NT2/D1 (cell line): ENCODE data around the gene GPRIN1.

Experiments used
- DNase-seq: peaks from one replicate; pipeline ENCODE4 v3.0.0-alpha.2; 2011; ENCODE audit warnings: low read depth, low spot score
- H3K27me3 ChIP-seq: 2 replicates; pipeline ENCODE4 v1.6.0; 2011; ENCODE audit warnings: mild to moderate bottlenecking; ENCODE audit not compliant: insufficient read length, insufficient read depth
- H3K36me3 ChIP-seq: 2 replicates; pipeline ENCODE4 v1.6.1; 2011; ENCODE audit warnings: mild to moderate bottlenecking, low read length, mixed read lengths; ENCODE audit not compliant: insufficient read depth, insufficient read length
- H3K4me1 ChIP-seq: 2 replicates; pipeline ENCODE4 v1.5.1; 2011; ENCODE audit not compliant: insufficient read depth, insufficient read length
- H3K4me3 ChIP-seq: 2 replicates; pipeline ENCODE4 v1.5.1; 2011; ENCODE audit warnings: low read depth; ENCODE audit not compliant: insufficient read length
- H3K9ac ChIP-seq: 2 replicates; pipeline ENCODE4 v1.6.0; 2011; ENCODE audit warnings: low read depth; ENCODE audit not compliant: insufficient read length
- H3K9me3 ChIP-seq: 2 replicates; pipeline ENCODE4 v1.5.1; 2011; ENCODE audit warnings: mild to moderate bottlenecking, low read length; ENCODE audit not compliant: insufficient read depth
- SUZ12 ChIP-seq: IDR thresholded peaks from 2 replicates; pipeline ENCODE4 v1.6.1; 2011; ENCODE audit not compliant: insufficient read length, insufficient read depth; ENCODE audit errors: extremely low read depth
- YY1 ChIP-seq: IDR thresholded peaks from 2 replicates; pipeline ENCODE4 v1.6.1; 2011; ENCODE audit not compliant: insufficient read length, insufficient read depth
- ZNF274 ChIP-seq: IDR thresholded peaks from 2 replicates; pipeline ENCODE4 v1.6.1; 2011; ENCODE audit warnings: mild to moderate bottlenecking, low read depth, low read length

Gene GPRIN1

DNA sequence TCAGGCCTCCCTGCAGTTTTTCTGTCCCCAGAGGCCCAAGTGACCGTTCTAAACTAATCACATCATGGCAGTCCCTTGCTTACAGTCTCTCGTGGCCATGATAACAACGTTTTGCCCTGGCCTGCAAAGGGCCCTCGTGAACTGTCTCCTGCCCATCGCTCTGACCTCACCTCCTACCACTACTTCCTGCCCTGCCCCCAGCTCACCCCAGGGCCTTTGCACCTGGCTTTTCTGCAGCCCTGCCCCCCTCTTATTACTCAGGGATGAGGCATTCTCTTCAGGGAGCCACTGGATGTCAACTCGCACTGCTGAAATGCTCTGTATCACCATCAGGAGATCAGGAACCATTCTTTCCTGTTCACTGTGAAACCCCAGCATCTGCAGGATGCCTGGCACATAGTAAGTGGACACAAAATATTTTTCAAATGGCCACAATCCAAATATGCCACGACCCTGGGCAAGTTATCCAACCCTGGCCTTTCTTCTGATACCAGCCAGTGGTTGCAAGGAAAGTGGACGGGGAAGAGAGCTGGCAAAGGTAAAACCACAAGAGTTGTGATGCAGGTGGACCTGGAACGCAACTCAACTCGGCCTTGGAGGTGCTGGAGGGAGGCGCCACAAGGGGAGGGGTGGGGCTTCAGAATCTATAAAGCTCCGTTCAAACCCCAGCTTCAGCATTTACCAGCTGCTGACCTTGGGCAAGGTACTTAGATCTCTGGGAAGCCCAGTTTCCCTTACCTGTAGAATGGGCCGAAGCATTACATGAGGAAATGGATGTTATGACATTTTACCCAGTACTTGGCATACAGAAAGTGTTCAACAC lies 18.7 kb upstream of the GPRIN1 start:
- Histone ChIP-seq H3K27me3 (peaks cover 39% of the 10 kb centered on the region), H3K4me3 (no peak overlapping the region), H3K4me1 (peaks cover 8% of the 10 kb centered on the region), H3K9me3 (no peaks in the 10 kb centered on the region), H3K36me3 (no peaks in the 10 kb centered on the region), H3K9ac (no peak overlapping the region)
- no peak for DNase-seq
- no peak for TF ChIP-seq YY1
- no peak for TF ChIP-seq ZNF274
- TF ChIP-seq SUZ12, result no peak

DNA sequence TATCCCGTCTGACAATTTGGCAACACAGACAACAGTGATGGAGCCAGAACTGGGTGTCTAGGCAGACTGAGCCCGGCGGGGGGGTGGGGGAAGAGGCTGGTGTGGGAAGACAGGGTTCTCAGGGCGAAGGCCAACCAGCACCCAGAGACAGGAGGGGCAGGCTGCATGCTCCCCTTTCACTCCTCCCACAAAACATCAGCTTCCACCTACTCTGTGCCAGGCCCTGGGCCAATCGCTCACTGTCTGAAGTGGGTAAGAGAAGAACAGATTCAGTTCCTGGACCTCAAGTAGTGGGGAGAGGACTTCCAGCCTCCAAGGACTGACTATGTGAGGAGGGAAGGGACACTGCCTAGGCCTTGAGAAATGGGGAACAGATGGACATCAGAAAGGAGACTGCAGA lies 17.6 kb upstream of the GPRIN1 start:
- Histone ChIP-seq H3K9ac (peak overlapping the region; percentile 10), H3K4me1 (peaks cover 8% of the 10 kb centered on the region), H3K4me3 (no peak overlapping the region), H3K27me3 (peaks cover 39% of the 10 kb centered on the region), H3K9me3 (no peaks in the 10 kb centered on the region), H3K36me3 (no peaks in the 10 kb centered on the region)
- DNase-seq, result no peak
- TF ChIP-seq SUZ12 (no peak), ZNF274 (no peak), YY1 (no peak)

DNA sequence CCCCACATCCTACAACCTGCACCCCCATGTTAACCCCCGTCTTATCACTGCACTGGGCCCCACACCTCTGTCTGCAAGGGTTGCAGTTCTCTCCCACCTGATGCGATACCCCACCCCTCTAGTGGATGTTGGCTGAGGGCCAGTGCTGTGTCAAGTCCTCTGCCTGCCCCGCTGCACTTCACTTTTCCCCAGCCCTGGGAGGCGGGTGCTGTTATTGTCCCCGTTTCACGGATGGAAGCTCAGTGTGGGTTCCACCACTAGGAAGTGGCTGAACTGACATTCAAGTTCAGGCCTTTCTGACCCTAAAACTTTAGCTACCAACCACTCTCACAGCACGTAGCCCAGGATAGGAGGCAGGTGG lies 16.9 kb upstream of the GPRIN1 start:
- no peak for DNase-seq
- Histone ChIP-seq H3K27me3 (peaks cover 38% of the 10 kb centered on the region), H3K4me1 (peaks cover 8% of the 10 kb centered on the region), H3K4me3 (no peak overlapping the region), H3K9ac (no peak overlapping the region), H3K9me3 (no peaks in the 10 kb centered on the region), H3K36me3 (no peaks in the 10 kb centered on the region)
- TF ChIP-seq ZNF274 (no peak), YY1 (no peak), SUZ12 (no peak)

DNA sequence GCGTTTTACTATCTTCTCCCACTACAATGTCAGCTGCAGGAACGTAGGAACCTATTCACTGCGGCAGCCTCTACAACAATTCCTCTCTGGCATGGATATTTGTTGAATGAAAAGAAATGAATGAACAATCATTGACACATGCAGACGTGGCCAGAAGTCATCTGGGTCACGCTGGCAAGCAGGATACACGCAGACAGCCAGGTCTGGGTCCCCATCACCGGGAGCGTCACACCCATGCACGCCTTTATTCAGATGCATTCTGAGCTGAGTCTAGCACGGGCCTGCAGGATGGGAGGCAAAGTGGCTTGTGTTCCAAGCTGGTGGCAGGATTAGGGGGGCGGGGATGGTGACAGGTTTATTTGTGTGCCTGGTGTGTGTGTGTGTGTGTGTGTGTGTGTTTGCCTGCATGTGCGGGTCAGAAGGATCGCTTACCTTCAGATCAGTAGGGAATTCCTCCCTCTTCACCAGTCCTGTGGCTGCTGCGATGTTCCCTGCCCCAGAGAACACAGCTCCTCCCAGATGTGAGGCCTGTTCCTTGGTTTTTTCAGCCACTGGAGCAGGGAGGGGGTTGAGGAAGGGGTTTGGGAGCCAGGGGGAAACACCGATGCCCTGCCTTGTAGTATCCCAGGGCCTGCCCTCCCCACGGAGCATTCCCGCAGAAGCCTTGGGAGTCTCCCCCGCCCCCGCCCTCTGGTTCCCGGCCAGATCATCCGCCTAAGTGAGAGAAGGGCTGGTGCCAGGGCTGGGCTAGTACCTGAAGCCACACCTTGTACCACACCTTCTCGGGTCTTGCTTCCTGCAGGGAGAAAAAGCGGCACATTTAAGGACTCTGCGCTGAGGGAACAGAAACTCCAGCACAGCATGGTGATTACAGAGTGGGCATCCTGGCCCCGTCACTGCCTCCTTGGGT lies 16.3 kb upstream of the GPRIN1 start:
- Histone ChIP-seq H3K36me3 (no peaks in the 10 kb centered on the region), H3K9ac (no peak overlapping the region), H3K9me3 (no peaks in the 10 kb centered on the region), H3K4me3 (no peak overlapping the region), H3K4me1 (peaks cover 8% of the 10 kb centered on the region), H3K27me3 (peaks cover 35% of the 10 kb centered on the region)
- DNase-seq, result no peak
- TF ChIP-seq YY1, result no peak
- TF ChIP-seq ZNF274, result no peak
- no peak for TF ChIP-seq SUZ12

DNA sequence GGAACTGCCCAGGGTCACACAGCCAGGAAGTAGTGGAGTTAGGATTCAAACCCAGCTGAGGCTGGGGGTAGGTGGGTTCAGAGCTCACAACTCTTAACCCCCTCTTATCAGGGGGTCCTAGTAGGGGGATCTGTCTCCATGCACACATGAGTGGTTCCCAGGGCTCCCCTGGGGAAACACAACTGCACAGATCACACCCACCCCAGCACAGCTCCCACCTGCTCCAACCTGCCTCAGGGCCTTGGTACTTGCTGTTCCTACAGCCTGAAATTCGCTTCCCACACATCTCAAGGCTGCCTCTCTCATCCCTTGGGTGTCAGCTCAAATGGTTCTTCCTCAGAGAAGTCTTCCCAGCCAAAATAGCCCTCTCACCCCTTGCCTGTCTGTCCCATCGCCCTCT lies 15.6 kb upstream of the GPRIN1 start:
- DNase-seq, result no peak
- Histone ChIP-seq H3K4me1 (peaks cover 12% of the 10 kb centered on the region), H3K9ac (no peak overlapping the region), H3K27me3 (peaks cover 35% of the 10 kb centered on the region), H3K4me3 (no peak overlapping the region), H3K9me3 (no peaks in the 10 kb centered on the region), H3K36me3 (no peaks in the 10 kb centered on the region)
- TF ChIP-seq ZNF274, result no peak
- TF ChIP-seq SUZ12, result no peak
- no peak for TF ChIP-seq YY1

DNA sequence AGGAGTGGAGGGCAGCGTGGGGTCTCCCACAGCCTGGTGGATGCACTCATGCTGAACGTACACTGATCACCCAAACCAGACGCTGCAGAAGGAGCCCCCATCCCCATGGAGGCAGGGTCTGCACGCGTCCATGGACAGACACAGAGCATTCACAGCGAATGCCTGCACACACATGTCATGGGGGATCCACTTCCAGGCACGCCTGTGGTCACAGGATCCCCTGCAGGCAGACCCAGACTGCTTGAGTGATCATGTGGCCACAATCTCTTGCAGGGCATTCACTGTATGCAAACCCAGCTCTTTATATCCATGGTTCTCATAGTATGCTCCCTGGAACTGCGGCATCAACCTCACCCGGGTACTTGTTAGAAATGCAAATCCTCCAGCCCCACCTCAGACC lies 15.0 kb upstream of the GPRIN1 start:
- Histone ChIP-seq H3K9me3 (no peaks in the 10 kb centered on the region), H3K4me3 (no peak overlapping the region), H3K36me3 (no peaks in the 10 kb centered on the region), H3K27me3 (peaks cover 37% of the 10 kb centered on the region), H3K9ac (no peak overlapping the region), H3K4me1 (peaks cover 12% of the 10 kb centered on the region)
- TF ChIP-seq ZNF274 (no peak), SUZ12 (no peak), YY1 (no peak)
- DNase-seq, result no peak

DNA sequence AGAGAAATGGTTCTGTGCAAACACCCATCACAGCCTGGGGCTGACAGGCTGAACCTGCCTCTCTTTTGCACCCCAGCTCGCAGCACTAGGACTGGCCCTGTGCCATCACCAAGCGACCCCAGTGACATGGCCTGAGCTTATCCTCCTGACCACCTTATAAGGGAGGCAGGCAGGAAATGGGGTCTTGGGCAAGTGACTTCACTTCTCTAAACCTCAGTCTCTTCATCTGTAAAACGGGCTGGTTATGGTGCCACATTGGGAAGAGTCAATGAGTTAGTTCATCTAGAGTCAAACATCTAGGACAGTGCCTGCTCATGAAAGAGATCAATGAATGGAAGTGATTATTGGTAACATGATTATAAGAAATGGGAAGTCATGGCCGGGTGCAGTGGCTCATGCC lies 14.2 kb upstream of the GPRIN1 start:
- Histone ChIP-seq H3K9me3 (no peaks in the 10 kb centered on the region), H3K9ac (no peak overlapping the region), H3K4me3 (no peak overlapping the region), H3K27me3 (peaks cover 36% of the 10 kb centered on the region), H3K4me1 (peaks cover 15% of the 10 kb centered on the region), H3K36me3 (no peaks in the 10 kb centered on the region)
- TF ChIP-seq YY1, result no peak
- TF ChIP-seq ZNF274, result no peak
- no peak for TF ChIP-seq SUZ12
- DNase-seq, result no peak
